Type B pancreatic cell (in vitro differentiated cells): ENCODE results near the gene DERL3. TPM values are rescaled to one million over a fixed set of nuclear protein-coding genes. Genes with fewer than 3 reads are reported as not detected.

Experiments used
- DNase-seq: peaks from one replicate; pipeline ENCODE4 v3.0.0; 2021; ENCODE audit warnings: mixed read lengths; ENCODE audit not compliant: unreplicated experiment; ENCODE audit errors: extremely low spot score
- H3K27ac Mint-ChIP-seq: 2 replicates; pipeline ENCODE4 v1.8.0; 2021; ENCODE audit warnings: mild to moderate bottlenecking, mixed read lengths
- H3K27me3 Mint-ChIP-seq: 2 replicates; pipeline ENCODE4 v1.8.0; 2021; ENCODE audit warnings: mixed read lengths
- H3K36me3 Mint-ChIP-seq: 2 replicates; pipeline ENCODE4 v1.8.0; 2021; ENCODE audit warnings: mixed read lengths
- H3K4me1 Mint-ChIP-seq: one replicate; pipeline ENCODE4 v1.8.0; 2021; ENCODE audit warnings: mixed read lengths; ENCODE audit not compliant: unreplicated experiment
- H3K4me3 Mint-ChIP-seq: 2 replicates; pipeline ENCODE4 v1.8.0; 2021; ENCODE audit warnings: mild to moderate bottlenecking, mixed read lengths
- H3K9me3 Mint-ChIP-seq: 2 replicates; pipeline ENCODE4 v1.8.0; 2021; ENCODE audit warnings: mixed read lengths
- CTCF ChIP-seq: fragments of 200-600 bp; sonication (generic); conservative IDR thresholded peaks from 2 replicates; pipeline ENCODE4 v1.5.0; 2021; ENCODE audit warnings: antibody characterized with exemption, mild to moderate bottlenecking
- total RNA-seq: library from RNA; stranded (reverse); gene quantifications from 2 replicates; pipeline ENCODE4 v1.2.1, GENCODE V29; 2021; ENCODE audit warnings: low replicate concordance

The DERL3 gene
- total RNA-seq, 1 donor from 2014 or later, result 9.5 TPM

GRCh38 chr22:23801886-23802377, 36.9 kb downstream of the DERL3 start:
- H3K4me1 Mint-ChIP-seq, result no peaks in the 10 kb centered on the region
- no peaks in the 10 kb centered on the region for H3K27me3 Mint-ChIP-seq
- no peaks in the 10 kb centered on the region for H3K9me3 Mint-ChIP-seq
- H3K27ac Mint-ChIP-seq, result no peak overlapping the region
- TF ChIP-seq CTCF, result no peak
- no peak for DNase-seq
- no peak overlapping the region for H3K4me3 Mint-ChIP-seq
- peaks cover 32% of the 10 kb centered on the region for H3K36me3 Mint-ChIP-seq

DNA sequence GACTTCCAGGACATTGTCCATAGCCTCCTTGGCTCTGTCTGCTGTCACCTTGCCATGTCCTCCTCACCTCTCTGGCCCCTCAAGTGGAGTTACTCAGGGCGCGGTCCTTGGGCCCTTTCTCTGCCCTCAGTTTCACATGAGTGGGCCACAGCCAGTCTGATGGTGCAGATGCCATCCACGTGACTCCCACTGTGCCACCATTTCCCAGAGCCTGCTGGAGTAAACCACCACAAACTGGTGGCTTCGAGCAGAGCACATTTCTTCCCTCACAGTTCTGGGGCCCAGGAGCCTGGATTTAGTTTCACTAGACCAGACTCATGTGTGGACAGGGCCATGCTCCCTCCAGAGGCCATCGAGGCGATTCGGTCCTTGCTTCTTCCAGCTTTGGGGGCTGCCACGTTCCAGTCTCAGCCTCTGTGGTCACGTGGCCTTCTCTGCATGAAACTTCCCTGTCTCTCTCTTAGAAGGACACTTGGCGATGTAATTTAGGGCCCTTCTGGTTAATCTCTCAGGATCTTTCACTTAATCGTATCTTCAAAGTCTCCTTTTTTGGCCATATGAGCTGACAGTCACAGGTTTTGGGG, 37.5 kb downstream of the DERL3 start:
- H3K4me1 Mint-ChIP-seq, result no peaks in the 10 kb centered on the region
- H3K9me3 Mint-ChIP-seq, result no peaks in the 10 kb centered on the region
- peaks cover 34% of the 10 kb centered on the region for H3K36me3 Mint-ChIP-seq
- no peak overlapping the region for H3K4me3 Mint-ChIP-seq
- H3K27ac Mint-ChIP-seq, result no peak overlapping the region
- H3K27me3 Mint-ChIP-seq, result no peaks in the 10 kb centered on the region
- TF ChIP-seq CTCF, result no peak
- DNase-seq, result no peak

DNA sequence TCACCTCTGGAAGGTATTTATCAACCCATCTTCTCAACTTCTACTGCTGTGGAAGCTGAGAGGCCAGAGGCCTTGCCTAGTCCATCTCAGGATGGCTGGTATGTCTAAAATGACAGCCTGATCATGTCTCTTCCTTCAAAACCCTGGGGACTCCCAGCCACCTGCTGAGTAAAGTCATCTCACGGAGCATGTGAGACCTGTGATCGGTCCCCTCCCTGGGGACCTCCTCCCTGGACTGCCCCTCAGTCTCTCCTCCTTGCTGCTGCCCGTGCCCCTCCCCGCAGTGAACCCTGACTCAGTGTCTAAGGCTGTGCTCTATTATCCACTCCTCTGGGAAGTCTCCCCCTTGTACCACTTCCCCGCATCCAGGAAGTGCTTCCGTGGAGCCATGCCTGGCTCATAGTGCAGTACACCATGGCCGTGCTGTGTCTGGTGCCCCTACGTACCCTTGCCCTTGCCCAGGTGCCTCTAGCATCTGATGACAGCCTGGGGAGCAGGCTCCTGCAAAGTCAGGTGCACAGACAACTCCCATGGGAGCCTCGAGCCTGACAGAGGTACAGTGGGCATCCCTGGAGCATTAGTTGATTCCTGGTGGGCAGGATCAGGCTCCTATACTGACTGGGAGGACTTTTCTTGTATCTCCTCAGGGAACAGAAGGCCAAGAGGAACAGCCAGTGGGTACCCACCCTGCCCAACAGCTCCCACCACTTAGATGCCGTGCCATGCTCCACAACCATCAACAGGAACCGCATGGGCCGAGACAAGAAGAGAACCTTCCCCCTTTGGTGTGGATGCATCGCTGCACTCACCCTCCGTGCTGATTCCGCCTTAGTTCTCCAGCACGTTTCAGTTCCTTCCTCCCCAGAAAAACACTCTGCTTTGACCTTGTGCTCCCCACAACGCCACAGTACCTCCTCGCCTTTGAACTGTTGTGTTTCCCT, 38.2 kb downstream of the DERL3 start:
- H3K4me3 Mint-ChIP-seq, result no peak overlapping the region
- no peaks in the 10 kb centered on the region for H3K27me3 Mint-ChIP-seq
- no peaks in the 10 kb centered on the region for H3K9me3 Mint-ChIP-seq
- no peaks in the 10 kb centered on the region for H3K4me1 Mint-ChIP-seq
- DNase-seq, result no peak
- TF ChIP-seq CTCF, result no peak
- H3K36me3 Mint-ChIP-seq, result peaks cover 40% of the 10 kb centered on the region
- H3K27ac Mint-ChIP-seq, result no peak overlapping the region

DNA sequence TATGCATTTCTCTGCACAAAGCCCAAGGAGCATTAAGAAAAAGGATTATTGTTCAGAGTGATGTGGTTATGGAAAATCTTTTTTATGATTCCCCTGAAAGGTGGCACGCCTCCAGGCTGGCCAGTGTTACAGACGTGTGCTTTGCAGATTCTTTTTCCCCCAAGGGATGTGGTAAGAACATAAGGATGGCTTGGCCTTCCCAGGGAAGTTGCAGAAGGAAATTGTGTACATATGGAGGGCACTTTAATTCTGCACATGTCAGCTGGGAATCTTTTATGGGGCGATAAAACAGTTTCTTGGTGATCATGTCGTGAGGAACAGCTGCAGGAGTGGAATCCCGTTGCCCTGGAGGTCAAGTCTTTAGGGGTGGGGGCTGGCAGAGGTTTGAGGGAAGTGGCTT, 42.3 kb downstream of the DERL3 start:
- Mint-ChIP-seq H3K4me3 (no peak overlapping the region), H3K36me3 (peaks cover 37% of the 10 kb centered on the region), H3K4me1 (peaks cover 19% of the 10 kb centered on the region), H3K9me3 (no peaks in the 10 kb centered on the region), H3K27me3 (no peaks in the 10 kb centered on the region), H3K27ac (no peak overlapping the region)
- no peak for TF ChIP-seq CTCF
- no peak for DNase-seq

- peaks cover 31% of the 10 kb centered on the region for H3K36me3 Mint-ChIP-seq
- no peak for DNase-seq
- H3K4me1 Mint-ChIP-seq, result peaks cover 33% of the 10 kb centered on the region
- H3K9me3 Mint-ChIP-seq, result no peaks in the 10 kb centered on the region
- no peaks in the 10 kb centered on the region for H3K27me3 Mint-ChIP-seq
- TF ChIP-seq CTCF, result no peak
- H3K4me3 Mint-ChIP-seq, result no peak overlapping the region
- peak overlapping the region; percentile 33 for H3K27ac Mint-ChIP-seq
Measured at GRCh38 chr22:23793326-23793725, 45.5 kb downstream of the DERL3 start.
